ENCODE data around the gene FAM131B. TPM values are rescaled to one million over a fixed set of nuclear protein-coding genes. Genes with fewer than 3 reads are reported as not detected.
A peak's percentile ranks its signal among the peaks of the same experiment; 100 is the strongest.

Gene FAM131B
- total RNA-seq, 1 experiment from 2014 or later, result 0.10 TPM

DNA sequence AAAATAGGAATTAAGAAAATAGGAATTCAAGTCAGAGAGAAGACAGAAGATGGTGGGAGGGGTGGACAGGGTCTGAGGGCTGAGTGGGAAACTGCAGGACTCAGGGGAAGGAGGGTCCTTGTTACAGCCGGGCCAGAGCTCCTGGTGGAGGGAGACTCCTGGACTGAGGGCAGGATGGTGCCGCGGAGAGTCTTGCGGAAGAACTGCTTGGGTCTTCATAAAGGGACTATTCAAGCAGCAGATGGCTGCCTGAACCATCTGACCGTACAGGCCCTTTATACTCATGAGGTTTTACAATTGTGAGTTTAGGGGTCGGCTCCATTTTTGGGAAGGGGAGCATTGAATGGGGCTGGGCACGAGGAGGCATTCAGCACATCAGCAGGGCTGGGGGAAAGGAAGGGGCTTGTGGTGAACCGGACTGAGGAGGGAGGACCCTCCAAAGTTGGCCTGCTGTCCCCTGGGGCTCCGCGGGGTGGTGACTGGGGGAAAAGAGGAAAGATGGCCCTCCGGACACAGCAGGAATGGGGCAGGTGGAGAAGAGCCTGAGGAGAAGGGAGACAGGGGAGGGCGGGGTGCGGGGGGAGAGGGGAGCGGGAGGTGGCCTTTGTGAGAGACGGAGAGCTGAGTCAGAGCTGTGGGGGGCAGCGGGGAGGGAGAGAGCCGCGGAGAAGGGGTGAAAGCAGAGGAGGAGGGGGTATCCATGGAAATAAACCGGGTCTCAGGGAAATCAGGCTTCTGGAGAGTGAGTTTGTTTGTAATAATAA, 1.5 kb downstream of the FAM131B start:
- DNase-seq (ENCODE audit: extremely low read depth, low read depth), result no peak

DNA sequence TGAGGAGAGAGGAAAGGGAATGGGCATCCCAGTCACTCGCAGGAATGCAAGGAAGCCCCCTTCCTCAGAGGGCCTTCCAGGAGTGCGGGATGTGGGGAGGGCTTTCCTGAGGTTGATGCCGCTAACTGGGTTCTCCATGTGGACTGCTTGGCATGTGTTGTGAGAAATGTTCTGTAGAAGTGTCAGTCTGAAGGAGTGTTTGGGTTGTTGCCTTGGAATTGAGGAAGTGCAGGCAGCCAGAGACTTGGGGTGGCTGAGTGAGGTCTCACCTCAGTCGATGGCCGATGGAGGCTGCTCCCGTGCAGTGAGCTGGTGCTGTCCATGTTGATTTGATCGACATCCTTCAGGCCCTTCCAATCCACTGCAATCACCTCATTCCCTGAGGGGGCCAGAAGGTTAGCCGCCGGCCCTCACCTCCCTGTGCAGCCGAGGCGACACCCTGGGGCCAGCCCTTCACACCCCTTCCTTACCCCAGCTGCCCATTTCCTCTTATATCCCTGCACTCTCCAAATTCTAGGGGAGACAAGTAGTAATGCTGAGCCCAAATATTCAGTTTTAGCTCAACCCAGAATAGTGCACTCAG, 2.7 kb downstream of the FAM131B start:
- no peak for DNase-seq (ENCODE audit: extremely low read depth, low read depth)

DNA sequence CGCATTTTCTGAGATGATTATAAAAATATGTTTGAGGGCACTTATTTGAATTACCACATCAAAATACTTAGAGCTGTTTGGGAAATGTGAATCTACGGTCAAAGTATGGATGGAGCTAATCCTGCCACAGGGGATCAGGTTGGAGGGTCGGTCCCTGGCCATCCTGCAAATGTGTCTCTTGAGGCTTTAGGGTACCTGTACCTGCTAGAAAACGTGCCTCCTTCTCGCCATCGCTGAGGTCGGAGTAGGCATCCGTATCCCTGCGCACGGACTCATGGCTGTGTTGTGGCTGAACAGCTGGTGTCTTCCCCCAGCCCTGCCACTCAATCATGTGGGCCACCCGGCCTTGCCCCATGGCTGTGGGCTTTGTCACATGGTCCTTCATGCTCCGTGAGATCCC, 3.9 kb downstream of the FAM131B start:
- no peak for DNase-seq (ENCODE audit: extremely low read depth, low read depth)

GRCh38 chr7:143356414-143357050, 6.0 kb downstream of the FAM131B start:
- no peak for DNase-seq (ENCODE audit: extremely low read depth, low read depth)

DNA sequence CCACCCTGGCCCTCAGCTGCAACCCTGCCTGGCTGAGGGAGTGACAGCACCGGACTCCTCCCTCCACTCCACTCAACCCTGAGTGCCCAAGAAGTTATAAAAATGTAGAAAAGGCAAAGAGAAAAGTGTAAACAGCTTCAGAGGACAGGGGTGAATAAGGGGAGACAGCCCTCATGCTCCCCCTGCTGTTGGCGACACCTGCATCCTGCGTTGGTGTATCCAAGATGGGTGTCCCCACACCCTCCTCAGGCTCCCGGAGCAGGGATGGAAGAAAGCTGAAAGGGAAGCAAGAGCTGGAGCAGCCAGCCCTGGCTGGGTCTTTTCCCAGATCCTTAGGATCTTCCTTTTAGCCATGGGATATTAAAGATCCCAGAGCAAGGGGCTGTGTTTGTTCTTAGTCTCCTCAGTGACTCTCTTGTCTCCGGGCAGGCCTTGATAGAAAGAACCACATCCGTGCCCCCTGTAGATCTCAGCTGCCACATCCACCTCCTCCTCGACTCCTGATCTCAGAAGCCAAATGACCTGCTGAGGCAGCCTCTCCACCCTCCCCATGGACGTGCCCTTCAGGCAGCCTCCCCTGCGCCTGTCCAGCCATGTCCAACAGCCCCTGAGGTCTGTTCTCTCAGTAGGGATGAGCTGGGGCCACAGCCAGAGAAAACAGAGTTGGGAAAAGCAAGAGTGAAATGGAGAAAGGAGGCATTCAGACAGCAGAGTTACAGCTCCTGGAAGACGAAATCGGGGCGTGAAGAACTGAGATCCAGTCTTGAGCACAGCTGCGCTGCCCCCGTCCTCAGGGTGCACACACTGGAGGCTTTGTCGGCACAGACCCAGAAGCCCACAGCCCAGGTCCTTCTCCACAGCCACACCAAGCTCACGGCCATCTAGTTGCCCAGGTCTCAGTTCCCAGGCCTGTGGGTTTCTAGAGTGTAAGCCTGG, 6.8 kb downstream of the FAM131B start:
- no peak for DNase-seq (ENCODE audit: extremely low read depth, low read depth)

DNA sequence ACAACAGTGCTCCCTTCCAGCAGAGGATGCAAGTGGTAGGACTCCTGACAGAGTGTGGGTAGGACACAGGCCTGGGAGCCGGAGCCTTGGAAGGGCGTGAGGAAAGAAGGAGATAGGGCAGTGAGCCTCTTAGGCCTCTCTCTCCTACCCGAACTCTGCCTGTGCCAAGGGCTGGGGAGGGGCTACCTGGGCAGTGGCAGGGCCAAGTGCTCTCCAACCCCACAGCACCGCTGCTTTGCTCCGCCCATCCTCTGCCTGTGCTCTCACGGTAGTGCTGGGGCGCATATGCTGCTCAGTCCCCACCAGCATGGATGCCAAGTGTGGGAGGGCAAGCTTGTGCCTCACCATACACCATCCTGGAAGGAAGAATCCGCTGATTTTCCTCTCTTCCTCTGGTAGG, 7.5 kb downstream of the FAM131B start:
- no peak for DNase-seq (ENCODE audit: extremely low read depth, low read depth)

GRCh38 chr7:143354376-143354775, 8.1 kb downstream of the FAM131B start:
- DNase-seq (ENCODE audit: extremely low read depth, low read depth), result no peak

- DNase-seq (ENCODE audit: extremely low read depth, low read depth), result no peak
Observed at GRCh38 chr7:143352531-143353002, 9.9 kb downstream of the FAM131B start.

DNA sequence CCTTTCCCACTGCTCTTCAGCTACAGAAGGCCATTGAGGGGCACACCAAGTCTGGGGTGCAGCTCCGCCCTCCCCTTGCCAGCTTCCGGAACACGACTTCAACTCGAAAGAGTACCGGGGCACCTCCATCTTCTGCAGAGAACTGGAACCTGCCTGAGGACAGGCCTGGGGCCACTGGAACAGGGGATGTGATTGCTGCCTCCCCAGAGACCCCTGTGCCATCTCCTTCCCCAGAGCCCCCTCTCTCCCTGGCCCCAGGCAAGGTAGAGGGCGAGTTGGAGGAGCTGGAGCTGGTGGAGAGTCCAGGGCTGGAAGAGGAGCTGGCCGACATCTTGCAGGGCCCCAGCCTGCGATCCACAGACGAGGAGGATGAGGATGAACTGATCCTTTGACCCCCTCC, 10.9 kb downstream of the FAM131B start:
- DNase-seq (ENCODE audit: extremely low read depth, low read depth), result no peak

- DNase-seq (ENCODE audit: extremely low read depth, low read depth), result no peak
Observed at GRCh38 chr7:143351060-143351459, 11.5 kb downstream of the FAM131B start.

GRCh38 chr7:143347950-143348349, 14.6 kb downstream of the FAM131B start:
- no peak for DNase-seq (ENCODE audit: extremely low read depth, low read depth)

DNA sequence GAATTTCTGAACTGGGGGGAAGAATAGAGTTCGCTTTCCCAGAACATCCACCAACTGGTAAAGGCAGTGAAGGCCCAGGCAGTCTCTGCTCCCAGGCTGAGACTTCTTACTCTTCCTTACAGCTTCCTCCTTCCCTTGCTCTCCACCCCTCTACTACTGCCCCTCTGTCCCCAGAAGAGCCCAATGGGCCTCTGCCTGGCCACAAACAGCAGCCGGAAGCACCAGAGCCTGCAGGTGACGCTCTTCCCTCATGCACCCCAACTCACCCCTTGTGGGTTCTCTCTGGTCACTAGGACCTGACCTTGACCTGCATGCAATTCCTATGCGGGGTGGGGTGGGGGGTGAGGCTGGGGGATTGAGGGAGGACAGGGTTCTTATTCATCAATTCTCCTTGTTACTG, 16.5 kb downstream of the FAM131B start:
- no peak for DNase-seq (ENCODE audit: extremely low read depth, low read depth)

DNA sequence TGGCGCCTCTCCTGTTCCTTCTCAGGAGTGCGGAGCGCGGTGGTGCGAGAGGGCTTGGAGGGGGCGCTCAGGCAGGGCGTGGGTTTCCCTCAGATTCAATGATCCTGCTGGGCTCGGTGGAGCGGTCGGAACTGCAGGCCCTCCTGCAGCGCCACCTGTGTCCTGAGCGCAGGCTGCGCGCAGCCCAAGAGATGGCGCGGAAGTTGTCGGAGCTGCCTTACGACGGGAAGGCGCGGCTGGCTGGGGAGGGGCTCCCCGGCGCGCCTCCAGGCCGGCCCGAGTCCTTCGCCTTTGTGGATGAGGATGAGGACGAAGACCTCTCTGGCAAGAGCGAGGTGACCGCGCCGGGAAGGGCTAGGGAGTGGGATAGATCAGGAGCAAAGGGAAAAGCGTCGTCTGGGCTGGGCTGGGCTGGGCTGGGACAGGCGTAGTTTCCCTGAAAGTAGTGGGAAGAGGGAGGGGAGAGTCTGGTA, 17.0 kb downstream of the FAM131B start:
- peak; percentile 34 for DNase-seq (ENCODE audit: extremely low read depth, low read depth)

DNA sequence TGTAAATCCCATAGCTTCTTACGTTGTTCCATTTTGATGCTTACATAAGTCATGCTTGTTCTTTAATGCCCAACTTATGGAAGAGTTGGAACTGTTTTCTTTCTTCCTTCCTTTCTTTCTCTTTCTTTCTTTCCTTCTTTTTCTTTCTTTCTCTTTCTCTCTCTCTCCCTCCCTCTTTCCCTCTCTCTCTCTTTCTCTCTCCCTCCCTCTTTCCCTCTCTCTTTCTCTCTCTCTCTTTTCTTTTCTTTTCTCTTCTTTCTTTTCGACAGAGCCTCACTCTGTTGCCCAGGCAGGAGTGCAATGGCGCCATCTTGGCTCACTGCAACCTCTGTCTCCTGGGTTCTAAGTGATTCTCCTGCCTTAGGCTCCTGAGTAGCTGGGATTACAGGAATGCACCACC, 18.9 kb downstream of the FAM131B start:
- no peak for DNase-seq (ENCODE audit: extremely low read depth, low read depth)

GRCh38 chr7:143341842-143342241, 20.7 kb downstream of the FAM131B start:
- no peak for DNase-seq (ENCODE audit: extremely low read depth, low read depth)

- DNase-seq (ENCODE audit: extremely low read depth, low read depth), result no peak
Observed at GRCh38 chr7:143337216-143337615, 25.3 kb downstream of the FAM131B start.

GRCh38 chr7:143334244-143334643, 28.3 kb downstream of the FAM131B start:
- no peak for DNase-seq (ENCODE audit: extremely low read depth, low read depth)

- no peak for DNase-seq (ENCODE audit: extremely low read depth, low read depth)
Observed at GRCh38 chr7:143331179-143331801, 31.2 kb downstream of the FAM131B start.

DNA sequence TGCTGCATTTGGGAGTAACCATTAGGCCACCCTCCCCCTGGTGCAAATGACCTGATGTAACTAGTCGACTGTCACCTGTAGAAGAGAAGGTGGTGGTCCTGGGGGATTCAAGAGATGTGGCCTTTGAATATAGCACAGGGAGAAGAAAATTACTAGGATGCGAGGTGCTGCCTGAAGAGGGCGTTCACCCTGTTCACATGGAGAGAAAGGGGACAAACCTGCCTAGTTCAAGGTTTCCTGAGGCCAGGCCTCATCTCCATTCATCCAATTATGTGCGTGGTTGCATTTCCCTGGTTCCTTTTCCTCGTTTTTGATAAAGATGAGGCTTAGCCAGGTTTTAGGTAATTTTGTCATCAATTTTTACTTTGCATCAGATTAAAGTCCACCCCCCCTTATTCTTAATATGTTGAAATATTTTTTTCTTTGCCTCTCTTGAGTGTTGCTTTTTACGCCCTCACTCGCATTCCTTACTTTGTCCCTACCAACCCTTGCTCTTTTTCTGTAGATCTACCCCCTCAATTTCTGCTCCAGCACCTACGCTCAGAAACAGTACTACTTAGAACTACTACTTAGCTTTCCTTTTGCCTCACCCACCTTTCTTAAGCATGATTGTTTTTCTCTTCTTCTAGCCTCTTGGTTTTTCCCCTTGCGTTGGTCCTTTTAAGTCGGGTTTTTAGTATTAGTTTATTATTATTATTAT, 32.9 kb downstream of the FAM131B start:
- DNase-seq (ENCODE audit: extremely low read depth, low read depth), result no peak

DNA sequence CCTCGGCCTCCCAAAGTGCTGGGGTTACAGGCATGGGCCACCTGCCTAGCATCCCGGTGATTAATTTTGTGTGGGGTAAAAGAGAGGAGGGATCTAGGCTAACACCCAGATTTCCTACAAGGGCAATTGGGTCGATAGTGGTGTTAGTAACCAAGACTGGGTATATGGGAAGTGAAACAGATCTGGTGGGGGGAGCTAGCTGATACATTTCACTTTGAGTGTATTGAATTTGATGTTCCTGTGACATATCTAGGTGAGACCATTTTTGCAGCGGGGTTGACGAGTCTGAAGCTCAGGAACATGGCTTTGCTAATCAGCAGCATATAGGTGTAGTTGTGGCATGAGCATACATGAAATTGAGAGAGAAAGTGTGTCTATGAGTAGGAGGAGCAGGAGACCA, 34.6 kb downstream of the FAM131B start:
- no peak for DNase-seq (ENCODE audit: extremely low read depth, low read depth)

All from NCI-H460 (cell line).